ENCODE data around the gene EEFSEC.

The EEFSEC gene, protein sequence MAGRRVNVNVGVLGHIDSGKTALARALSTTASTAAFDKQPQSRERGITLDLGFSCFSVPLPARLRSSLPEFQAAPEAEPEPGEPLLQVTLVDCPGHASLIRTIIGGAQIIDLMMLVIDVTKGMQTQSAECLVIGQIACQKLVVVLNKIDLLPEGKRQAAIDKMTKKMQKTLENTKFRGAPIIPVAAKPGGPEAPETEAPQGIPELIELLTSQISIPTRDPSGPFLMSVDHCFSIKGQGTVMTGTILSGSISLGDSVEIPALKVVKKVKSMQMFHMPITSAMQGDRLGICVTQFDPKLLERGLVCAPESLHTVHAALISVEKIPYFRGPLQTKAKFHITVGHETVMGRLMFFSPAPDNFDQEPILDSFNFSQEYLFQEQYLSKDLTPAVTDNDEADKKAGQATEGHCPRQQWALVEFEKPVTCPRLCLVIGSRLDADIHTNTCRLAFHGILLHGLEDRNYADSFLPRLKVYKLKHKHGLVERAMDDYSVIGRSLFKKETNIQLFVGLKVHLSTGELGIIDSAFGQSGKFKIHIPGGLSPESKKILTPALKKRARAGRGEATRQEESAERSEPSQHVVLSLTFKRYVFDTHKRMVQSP

DNA sequence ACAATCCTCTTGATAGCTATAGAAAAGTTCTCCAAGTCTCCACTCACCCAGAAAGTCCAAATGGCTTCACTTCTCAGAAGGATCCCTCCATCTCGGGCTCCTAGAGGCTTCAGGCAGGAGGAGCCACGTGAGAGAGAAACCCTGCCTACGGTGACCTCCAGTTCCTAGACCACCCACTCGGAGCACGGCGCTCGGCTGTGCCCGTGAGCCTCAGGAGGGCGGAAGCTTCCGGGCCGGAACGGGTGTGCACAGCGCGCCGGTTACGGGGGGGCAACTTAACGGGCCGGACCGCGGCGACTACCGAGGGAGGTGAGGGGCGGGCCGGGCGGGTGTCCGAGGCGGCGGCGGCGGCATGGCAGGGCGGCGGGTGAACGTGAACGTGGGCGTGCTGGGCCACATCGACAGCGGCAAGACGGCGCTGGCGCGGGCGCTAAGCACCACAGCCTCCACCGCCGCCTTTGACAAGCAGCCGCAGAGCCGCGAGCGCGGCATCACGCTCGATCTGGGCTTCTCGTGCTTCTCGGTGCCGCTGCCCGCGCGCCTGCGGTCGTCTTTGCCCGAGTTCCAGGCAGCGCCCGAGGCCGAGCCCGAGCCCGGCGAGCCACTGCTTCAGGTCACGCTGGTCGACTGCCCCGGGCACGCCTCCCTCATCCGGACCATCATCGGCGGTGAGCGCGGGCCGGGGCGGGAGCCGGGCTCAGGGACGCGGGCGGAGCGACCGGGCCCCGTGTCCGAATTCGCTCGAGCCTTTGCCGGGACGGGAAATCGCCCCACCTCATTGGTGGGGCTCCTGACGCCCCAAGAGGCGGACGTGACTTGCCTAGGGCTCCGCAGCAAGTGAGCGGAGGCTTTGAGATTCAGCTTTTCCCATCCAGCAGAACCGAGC lies at the start of gene EEFSEC:
EEFSEC (plus strand) TSS at position 326 of the 886 bp plus-strand sequence; CDS start at position 353, 27 bp downstream.
- DNase-seq (ENCODE audit: low spot score), result peak; percentile 86

DNA sequence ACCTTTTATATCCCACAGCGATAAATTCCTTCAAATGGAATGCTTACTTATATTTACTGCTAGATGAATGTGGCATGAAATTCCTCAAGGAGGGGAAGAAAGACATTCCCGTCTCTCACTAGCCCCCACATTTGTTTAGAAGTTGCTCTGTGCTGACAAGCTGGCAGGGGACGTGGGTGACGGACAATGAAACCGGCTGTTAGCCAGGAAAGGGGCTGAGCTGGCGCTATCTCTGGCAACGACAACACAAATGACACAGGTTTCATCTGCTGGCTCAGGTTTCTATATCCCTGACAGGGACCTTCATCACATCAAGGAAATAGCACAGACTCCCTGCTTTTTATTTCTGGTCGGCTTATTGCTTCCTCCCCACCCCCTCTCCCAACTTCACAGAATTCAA lies 45.4 kb upstream of the EEFSEC start:
- no peak for DNase-seq (ENCODE audit: low spot score)

DNA sequence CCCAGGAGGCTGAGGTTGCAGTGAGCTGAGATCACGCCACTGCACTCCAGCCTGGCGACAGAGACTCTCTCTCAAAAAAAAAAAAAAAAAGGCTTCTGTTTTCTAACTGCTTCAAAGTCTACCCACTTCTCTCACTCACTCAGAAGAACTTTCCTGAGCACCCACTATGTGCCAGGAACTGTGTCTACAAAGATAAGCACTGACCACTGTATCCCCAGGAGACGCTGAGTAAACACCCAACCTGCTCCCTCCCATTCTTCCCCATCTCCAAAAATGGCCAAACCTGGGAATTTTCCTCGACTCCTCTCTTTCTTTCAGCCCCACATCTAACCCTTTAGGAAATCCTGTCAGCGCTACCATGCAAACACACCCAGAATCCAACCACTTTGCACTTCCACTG lies 42.1 kb upstream of the EEFSEC start:
- no peak for DNase-seq (ENCODE audit: low spot score)

DNA sequence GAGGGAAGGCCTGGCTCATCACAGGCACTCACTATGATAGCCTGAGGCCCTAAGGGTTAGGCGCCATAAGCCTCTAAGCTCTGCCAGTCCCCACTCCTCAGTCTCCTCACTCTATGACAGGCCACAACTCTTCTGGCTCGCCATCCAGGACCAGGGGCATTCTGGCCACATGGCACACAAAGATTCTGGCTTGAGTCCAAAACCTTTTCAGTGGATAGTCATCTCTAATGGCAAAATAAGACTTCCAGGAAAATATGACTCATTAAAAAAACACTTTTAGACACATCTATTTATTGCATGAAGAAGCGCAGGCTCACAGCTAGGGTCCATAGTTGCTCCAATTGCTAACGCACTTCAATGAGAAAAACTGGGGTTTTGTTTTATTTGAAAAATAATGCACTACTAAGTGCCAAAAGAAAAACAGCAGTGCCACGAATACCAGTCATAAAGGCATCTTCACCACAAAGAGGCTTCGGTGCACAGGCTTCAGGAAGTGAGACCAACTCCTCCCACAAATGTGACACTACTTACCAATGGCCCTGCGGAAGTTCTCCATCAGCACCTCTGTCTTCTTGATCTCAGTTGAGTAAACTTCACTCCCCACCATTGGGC lies 40.8 kb upstream of the EEFSEC start:
- peak; percentile 53 for DNase-seq (ENCODE audit: low spot score)

DNA sequence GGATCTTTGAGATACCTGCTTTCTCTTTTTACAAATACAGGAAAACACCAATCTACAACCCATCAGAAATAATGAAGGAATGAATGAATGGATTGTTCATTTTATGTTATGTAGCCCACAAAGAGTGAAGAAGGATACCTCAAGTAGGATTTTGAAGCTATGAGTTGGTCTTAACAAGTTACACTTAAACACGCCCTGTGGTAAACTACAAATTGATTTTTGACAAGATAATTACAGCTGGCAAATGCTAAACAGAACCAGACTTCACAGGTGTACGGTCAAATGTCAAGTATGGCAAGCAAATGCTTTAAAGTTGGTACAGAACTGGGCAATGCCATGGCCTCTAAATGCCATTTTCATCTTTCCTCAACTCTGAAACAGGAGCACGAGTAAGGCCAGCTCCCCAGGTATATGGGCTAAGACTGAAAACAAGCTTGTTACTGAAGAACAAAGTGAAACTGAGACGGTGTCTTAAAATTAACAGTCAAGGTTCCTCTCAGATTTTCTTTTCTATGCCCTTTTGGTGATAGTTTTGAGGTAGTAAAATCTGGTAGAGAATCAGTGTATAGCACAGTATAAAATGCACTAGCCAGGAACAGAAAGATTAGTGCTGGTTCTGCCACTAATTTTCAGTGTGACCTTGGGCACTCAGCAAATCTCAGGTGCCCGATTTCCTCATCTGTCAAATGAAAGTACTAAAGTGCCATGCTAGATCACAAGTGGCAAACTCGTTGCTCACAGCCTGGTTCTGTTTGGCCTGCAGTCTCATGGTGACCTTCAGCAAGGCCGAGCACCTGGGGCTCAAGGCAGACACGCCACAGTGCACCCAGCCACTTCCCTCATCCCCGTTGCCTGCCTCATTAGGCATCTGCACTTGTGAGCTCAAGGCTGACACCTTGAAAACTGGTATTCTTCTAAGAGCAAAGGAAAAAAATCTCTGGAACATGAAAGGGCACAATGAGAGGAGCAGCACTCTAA lies 39.2 kb upstream of the EEFSEC start:
- DNase-seq (ENCODE audit: low spot score), result no peak

DNA sequence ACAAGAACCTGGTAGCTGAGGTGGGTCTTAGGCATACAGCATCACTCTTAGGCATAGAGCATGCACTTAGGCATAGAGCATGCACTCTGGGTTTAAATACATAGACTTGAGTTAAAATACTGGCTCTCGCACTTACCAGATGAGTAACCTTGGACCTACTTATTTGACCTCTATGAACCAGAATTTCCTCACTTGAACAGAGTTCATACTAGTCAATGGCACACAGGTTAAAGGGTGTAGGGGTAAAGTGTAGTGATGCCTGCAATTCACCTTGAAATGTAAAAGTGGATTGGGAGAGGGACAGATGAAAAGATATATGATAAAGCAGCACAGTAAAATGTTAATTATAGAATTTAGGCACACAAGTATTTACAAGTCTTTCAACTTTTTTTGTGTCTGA lies 31.3 kb upstream of the EEFSEC start:
- DNase-seq (ENCODE audit: low spot score), result no peak

DNA sequence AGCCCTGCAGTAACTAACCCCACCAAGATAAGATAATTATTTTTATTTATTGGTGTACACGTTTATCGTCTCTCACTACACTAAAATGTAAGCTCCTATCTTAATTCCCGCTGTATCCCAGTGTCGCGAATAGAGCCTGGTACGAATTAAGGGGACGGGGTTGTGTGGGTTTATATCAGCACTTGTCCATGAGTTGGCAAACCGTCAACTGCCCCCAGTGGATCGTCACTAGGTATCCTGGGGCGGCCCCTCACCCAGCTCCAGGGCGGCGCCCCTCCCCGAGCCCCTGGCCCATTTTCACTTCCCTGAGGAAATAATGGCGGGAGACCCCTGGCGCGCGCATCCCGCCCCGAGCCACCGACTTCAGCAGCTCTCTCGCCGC lies 30.1 kb upstream of the EEFSEC start:
- DNase-seq (ENCODE audit: low spot score), result no peak

DNA sequence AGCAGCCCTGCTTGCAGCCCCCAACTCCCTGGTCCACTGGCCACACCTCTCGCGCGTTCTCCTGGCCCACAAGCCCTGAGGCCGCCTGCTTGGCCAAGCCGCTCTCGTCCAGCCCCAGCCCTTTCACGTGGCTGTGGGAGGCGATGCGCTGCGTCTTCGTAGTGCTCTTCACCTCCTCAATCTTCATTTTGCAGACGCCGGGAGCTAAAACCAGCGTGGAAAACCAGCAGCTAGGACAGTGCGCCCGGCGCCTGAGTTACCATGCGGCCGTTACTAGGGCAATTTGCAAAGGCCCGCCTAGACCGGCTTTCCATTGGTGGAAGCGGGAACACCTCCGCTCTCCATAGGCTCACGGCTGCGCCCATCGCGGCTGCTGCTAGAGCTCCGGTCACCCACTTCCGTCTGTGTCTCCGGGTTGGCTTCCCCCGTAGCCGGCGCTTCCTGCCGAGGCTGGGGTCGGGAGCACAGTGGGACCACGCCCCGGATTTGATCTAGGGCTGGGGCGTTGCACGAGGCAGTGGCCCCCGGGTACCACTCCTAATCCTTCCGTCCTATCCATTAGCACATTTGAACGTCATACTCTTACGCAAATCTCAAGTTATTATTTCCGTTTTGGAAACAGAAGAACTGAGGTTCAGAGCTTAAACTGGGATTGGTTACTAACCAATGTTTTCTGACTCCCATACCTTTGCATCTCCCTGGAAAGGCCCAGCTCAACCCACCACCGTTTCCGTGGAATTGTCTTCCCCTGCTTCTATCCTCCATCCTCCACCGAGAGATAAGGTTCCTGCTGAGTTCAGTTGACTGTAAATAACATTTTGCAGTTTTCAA lies 29.5 kb upstream of the EEFSEC start, which contains the start of gene RUVBL1:
RUVBL1 (minus strand) TSS at position 275 of the 831 bp plus-strand sequence; CDS start at position 187, 88 bp downstream.
- DNase-seq (ENCODE audit: low spot score), result peak; percentile 98

DNA sequence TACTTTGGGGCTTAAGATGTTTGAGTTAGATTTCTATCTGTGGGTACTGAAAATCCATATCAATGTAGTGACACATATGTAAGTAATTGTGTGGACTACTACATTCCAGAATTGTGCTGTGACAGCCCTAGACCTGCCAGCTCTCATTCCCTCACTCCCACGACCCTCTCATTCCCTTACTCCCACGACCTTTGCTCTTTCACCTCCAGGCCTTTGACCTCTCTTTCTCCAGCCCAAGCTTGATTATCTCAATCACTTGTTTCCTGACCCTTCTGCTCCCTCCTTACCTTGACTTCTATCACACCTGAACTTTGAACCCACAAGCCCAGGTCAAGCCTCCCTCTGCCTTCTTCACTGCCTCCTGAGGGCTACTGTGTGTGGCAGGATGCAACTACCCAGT lies 26.0 kb upstream of the EEFSEC start:
- no peak for DNase-seq (ENCODE audit: low spot score)

DNA sequence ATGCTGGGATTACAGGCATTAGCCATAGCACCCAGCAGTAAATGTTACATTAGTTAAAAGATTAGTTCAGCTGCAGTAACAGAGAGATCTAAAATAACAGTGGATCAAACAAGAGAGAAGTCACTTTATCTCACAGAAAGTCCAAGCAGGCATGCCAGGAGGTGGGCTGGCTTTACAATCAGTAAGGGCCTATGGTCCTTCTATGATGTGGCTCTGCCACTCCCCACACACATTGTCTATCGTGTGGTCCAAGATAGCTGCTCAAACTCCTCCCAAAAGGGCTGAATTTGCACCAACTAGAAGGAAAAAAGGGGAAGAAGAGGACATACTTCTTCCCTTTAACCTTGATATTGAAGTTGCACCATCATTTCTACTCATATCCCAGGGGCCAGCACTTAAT lies 25.0 kb upstream of the EEFSEC start:
- DNase-seq (ENCODE audit: low spot score), result no peak

DNA sequence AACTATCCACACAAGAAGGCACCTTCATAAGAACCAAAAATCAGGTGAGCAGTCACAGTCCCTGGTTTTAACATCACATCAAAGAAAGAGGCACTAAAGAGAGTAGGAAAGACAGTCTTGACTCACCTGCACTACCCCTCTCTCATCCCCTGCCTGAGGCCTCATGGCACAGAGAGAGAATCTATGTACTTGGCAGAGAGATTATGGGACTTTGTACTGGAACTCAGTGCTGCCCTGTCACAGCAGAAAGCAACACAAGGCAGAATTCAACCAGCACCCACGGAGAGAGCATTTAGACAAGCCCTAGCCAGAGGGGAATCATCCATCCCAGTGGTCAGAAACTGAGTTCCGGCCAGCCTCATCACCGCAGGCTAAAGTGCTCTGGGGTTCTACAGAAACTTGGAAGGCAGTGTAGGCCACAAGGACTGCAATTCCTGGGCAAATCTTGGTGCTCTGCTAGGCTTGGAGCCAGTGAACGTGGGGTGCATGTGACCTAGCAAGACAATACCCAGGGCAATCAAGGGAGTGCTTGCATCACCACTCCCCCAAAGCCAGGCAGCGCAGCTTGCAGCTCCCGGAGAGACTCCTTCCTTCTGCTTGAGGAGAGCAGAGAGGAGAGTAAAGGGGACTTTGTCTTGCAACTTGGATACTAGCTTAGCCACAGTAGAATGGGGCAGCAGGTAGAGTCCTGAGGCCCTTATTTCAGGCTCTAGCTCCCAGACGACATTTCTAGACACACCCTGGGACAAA lies 21.2 kb upstream of the EEFSEC start:
- no peak for DNase-seq (ENCODE audit: low spot score)

DNA sequence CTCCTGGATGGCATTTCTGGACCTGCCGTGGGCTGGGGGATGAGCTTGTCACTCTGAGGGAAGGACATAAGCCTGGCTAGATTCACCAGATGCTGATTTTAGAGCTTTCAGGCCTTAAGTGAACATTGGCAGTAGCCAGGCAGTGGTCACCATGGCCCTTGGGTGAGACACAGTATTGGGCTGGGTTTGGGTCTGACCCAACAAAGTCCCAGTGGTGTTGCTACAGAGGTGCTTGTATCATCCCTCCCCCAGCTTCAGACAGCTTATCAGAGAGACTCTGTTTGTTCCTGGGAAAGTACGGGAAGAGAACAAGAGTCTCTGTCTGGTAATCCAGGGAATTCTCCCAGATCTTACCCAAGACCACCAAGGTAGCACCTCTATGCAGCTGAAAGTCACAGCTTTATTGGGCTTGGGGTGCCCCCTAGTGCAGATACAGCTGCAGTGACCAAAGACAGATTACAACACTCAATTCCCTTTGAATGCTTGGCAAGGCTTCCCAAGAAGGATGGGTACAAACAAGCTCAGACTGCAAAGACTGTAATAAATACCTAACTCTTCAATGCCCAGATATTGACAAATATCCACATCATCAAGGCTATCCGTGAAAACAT lies 19.9 kb upstream of the EEFSEC start:
- no peak for DNase-seq (ENCODE audit: low spot score)

DNA sequence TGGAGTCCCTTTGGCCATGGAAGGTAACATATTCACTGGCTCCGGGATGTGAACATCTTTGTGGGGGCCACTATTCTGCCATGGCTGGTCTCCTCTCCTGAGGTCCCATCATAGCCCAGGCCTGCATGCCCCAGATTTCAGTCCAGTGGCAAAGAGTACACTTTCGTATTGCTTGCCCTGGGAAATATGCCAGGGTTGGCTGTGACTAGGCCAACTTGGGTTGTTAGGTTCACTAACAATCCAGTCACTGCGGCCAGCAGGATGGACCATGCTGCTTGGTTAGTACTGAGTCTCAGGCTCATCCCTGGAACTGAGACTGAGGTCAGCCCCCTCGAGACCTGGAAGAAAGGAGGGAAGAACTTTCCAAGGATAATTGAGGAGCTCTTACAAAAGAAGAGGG lies 9.8 kb upstream of the EEFSEC start:
- no peak for DNase-seq (ENCODE audit: low spot score)

DNA sequence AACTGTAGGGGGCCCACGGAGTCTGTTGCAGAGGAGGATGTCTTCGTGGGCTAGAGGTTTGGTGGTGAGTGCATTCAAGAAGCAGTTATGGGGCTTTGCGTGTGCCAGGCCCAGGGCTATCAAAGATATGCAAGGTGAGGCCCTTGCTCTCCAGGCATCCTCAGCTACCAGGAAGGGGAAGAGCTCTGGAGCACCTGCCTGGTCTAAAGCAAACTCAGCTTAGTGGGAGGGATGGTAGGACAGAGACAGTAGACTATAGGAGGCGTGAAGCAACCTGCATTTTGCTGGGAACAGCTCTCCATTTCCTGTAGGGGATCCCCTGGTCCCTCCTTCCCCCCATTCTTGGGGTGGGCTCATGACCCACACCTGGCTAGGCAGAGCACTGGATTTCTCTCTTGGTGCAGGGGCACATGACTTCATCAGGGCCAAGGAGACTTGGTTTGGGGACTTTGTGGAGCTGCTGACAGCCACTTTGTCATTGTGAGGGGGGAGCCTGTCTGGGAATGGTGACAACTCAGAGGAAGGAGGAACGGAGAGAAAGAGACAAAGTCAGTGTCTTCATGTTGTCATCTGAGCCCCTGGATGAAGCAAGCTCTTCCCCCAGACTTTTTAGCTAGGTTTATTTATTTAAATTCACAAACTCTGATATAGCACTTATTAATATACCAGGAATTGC lies 8.6 kb upstream of the EEFSEC start:
- no peak for DNase-seq (ENCODE audit: low spot score)

DNA sequence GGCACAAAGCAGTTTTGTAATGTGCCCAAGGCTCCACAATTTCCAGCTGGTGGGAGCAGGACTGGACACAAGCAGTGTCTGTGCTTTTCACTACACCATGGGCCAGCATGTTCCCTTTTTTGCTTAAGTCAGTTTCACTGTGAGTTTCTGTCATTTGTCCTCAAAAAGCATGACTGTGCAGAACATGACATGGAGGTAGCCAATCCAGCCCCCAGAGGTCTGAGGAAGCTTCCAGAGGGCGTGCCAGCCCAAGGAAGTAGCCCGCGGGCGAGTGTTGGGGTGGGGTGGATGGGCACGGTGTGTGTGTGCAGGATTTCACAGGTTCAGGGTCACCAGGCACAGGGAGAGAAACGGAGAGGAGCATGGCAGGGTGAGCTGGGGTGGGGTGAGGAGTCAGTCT lies 8.0 kb upstream of the EEFSEC start:
- DNase-seq (ENCODE audit: low spot score), result no peak

DNA sequence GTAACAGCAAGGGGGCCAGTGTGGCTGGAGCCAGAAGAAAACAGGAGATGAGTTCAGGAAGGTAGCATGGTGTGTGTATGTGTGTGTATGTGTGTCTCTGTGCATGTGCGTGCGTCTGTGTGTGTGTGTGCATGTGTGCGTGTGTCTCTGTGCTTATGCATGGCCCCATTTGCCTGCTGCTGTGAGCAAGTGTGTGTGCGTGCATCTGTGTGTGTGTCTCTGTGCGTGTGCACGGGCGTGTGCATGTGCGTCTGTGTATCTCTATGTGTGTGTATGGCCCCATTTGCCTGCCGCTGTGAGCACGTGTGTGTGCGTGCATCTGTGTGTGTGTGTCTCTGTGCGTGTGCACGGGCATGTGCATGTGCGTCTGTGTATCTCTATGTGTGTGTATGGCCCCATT lies 7.1 kb upstream of the EEFSEC start:
- no peak for DNase-seq (ENCODE audit: low spot score)

DNA sequence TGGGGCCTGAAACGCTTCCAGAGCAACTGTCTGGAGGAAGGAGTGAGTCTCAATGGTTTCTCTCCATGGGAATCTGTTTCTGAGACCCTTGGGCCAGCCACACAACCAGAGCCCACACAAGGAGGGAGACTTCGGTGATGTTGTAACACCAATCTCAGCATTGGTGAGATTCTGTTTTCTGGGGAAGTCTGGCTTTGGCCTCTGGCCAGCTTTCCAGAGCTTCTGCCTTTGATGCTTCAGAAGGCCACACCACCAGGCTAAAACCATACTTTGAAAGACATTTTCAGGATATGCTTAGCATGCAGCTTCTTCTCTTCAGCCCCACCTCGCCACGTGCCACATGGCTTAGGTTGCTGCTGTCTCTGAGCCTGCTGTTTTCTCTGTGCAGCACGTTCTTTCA lies 3.6 kb upstream of the EEFSEC start:
- DNase-seq (ENCODE audit: low spot score), result no peak

DNA sequence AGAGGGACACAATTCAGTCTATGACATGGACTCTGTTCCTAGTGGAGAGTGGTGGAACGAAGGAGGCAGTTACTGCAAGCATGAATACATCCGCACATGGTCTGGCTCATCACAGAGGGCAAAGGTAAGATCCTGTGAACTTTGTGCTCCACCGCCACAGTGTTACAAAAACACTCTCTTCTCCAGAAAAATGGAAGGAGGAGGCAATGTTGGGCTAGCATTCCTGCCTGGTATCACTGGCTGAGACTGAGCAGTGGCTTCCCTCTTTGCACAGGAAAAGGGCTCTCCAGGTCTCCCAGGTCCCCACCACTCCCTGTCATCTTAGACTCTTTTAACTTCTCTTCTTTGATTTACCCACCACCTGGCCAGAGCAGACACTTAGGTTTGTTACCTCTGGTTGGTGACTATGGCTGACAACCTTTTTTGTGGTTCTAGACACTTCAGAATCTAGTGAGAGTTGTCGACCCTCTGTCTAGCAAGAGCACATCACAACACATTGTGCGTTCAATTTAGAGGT lies 1.5 kb upstream of the EEFSEC start:
- DNase-seq (ENCODE audit: low spot score), result no peak
